Activated CD8-positive, alpha-beta memory T cell treated with anti-CD3 and anti-CD28 coated beads for 1 hour (primary cell): ENCODE data around the gene MSH2.
"Not testable (repeated sequence)": the region's sequence is repeated elsewhere in the genome, so short reads cannot be mapped to it uniquely, and the experiment has no call there.

Source experiments
- DNase-seq, 2 donors: peaks; one replicate each; pipeline ENCODE4 v3.0.0-alpha.2; 2020; ENCODE audit warnings: low read depth in 1 of 2; ENCODE audit errors: extremely low read depth in 1 of 2

Gene MSH2

DNA sequence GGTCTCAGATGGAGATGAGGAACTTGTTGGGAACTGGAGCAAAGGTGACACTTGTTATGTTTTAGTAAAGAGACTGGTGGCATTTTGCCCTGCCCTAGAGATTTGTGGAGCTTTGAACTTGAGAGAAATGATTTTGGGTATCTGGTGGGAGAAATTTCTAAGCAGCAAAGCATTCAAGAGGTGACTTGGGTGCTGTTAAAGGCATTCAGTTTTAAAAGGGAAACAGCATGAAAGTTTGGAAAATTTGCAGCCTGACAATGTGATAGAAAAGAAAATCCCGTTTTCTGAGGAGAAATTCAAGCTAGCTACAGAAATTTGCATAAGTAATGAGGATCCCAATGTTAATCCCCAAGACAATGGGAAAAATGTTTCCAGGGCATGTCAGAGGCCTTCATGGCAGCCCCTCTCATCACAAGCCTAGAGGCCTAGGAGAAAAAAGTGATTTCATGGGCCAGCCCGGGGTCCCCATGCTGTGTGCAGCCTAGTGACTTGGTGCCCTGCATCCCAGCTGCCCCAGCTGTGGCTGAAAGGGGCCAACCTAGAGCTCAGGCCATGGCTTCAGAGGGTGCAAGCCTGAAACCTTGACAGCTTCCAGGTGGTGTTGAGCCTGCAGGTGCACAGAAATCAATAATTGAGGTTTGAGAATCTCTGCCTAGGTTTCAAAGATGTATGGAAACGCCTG, 3.8 kb downstream of the MSH2 start:
- not testable (repeated sequence) for DNase-seq

DNA sequence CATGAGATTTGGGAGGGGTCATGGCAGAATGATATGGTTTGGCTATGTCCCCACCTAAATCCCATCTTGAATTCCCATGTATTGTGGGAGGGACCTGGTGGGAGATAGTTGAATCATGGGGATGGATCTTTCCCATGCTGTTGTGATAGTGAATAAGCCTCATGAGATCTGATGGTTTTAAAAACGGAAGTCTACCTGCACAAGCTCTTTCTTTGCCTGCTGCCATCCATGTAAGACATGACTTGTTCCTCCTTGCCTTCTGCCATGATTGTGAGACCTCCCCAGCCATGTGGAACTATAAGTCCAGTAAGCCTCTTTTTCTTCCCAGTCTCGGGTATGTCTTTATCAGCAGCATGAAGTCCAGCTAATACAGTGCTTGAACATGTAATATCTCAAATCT, 5.0 kb downstream of the MSH2 start:
- not testable (repeated sequence) for DNase-seq

- no peak for DNase-seq
Measured at GRCh38 chr2:47414682-47415458, 11.9 kb downstream of the MSH2 start.

- DNase-seq = no peak
Measured at GRCh38 chr2:47420214-47420613, 17.3 kb downstream of the MSH2 start.

DNA sequence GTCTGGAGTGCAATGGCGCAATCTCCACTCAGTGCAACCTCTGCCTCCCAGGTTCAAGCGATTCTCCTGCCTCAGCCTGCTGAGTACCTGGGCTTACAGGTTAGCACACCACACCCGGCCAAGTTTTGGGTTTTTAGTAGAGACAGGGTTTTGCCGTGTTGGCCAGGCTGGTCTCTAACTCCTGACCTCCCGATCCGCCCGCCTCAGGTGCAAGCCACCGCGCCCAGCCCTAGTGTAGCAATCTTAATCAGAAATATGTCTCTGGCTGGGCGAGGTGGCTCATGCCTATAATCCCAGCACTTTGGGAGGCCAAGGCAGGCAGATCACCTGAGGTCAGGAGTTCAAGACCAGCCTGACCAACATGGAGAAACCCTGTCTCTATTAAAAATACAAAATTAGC, 17.7 kb downstream of the MSH2 start:
- DNase-seq = not testable (repeated sequence)

GRCh38 chr2:47422016-47422415, 19.1 kb downstream of the MSH2 start:
- DNase-seq = no peak

GRCh38 chr2:47422560-47422959, 19.6 kb downstream of the MSH2 start:
- no peak for DNase-seq

- DNase-seq = no peak
Measured at GRCh38 chr2:47426786-47427185, 23.8 kb downstream of the MSH2 start.

DNA sequence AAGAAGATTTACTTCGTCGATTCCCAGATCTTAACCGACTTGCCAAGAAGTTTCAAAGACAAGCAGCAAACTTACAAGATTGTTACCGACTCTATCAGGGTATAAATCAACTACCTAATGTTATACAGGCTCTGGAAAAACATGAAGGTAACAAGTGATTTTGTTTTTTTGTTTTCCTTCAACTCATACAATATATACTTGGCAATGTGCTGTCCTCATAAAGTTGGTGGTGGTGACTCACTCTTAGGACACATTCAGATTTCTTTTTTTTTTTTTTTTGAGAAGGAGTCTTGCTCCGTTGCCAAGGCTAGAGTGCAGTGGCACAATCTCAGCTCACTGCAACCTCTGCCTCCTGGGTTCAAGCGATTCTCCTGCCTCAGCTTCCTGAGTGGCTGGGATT, 26.8 kb downstream of the MSH2 start:
- no peak for DNase-seq

DNA sequence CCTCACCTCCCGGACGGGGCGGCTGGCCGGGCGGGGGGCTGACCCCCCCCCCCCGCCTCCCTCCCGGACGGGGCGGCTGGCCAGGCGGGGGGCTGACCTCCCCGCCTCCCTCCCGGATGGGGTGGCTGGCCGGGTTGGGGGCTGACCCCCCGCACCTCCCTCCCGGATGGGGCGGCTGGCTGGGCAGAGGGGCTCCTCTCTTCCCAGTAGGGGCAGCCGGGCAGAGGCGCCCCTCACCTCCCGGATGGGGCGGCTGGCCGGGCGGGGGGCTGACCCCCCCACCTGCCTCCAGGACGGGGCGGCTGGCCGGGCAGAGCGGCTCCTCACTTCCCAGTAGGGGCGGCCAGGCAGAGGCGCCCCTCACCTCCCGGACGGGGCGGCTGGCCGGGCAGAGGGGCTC, 30.1 kb downstream of the MSH2 start:
- DNase-seq = not testable (repeated sequence)

DNA sequence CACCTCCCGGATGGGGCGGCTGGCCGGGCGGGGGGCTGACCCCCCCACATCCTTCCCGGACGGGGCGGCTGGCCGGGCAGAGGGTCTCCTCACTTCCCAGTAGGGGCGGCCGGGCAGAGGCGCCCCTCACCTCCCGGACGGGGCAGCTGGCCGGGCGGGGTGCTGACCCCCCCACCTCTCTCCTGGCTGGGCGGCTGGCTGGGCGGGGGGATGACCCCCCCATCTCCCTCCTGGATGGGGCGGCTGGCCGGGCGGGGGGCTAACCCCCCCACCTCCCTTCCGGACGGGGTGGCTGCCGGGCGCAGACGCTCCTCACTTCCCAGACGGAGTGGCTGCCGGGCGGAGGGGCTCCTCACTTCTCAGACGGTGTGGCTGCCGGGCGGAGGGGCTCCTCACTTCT, 30.5 kb downstream of the MSH2 start:
- not testable (repeated sequence) for DNase-seq

DNA sequence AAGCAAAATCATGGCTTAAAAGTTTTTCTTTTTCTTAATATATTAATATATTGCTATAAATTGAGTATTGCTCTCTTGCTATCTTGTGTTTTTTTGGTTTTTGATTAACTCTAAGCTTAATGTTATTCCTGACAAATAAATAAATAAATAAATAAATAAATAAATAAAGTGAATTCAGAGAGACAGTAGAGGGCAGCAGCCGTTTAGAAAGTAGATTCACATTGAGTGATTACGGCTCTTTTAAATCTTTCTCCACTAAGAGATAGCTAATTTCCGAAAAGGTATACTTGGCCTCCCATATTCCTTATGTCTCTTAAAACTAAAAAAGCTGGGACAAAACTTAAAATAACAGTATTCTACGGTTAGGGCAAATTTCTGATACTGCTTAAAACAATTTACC, 34.3 kb downstream of the MSH2 start:
- DNase-seq = no peak

DNA sequence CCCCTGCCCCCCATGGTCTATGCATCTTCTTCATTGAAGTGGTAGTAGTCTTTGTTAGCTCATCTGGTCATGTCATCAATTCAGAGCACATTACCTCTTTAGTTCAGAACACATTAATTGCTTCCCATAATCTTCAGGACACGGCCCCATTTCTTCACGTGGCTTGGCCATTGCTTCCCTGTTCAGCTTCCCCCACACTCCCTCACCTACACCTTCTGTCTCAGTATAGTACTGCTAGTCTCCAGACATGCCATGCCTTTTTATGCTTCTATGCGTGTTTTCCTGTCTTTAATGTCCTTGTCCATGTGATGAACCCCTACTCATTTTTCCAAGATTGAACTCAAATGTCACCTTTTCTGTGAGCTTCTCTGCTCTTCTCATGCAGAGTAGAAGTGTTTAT, 35.1 kb downstream of the MSH2 start:
- DNase-seq = no peak

- DNase-seq = no peak
Measured at GRCh38 chr2:47438783-47439182, 35.8 kb downstream of the MSH2 start.

DNA sequence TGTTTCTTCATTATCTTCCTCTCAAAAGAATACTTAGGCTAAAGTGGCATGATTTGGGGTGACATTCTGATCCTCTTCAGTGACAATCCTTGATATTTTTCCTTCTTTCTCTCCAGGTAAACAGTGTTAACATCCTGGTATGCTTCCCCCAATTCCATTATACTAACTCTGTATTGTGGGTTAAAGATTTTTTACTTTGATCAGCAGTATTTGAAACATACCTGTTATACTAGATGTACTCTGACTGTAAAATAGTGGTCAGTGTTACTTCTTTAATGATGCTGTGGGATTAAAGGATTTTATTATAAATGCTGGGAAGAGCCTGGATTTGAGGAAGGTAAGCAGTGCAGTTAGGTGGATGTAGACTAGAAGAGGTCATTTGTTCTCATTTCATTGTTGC, 48.8 kb downstream of the MSH2 start:
- no peak for DNase-seq

DNA sequence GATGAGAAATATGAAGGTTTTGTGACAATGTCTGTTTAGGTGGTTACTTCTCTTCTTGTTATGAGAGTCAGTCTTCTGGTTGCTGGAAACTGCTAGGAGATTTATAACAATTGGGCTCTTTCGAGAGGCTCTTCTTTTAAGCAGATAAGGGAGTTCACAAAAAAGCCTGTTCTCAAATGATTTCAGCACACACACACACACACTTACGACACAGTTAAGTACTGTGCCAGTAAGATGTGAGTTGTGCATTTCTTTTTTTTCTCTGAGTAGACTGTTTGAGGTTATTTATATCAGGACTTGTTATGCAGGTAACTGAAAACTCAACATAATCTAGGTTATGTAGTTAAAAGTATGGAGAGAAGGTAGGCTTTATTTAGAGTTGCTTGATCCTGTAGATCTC, 49.8 kb downstream of the MSH2 start:
- DNase-seq = no peak

DNA sequence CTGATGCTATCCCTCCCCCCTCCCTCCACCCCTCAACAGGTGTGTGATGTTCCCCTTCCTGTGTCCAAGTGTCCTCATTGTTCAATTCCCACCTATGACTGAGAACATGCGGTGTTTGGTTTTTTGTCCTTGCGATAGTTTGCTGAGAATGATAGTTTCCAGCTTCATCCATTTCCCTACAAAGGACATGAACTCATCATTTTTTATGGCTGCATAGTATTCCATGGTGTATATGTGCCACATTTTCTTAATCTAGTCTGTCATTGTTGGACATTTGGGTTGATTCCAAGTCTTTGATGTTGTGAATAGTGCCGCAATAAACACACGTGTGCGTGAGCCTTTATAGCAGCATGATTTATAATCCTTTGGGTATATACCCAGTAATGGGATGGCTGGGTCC, 51.9 kb downstream of the MSH2 start:
- not testable (repeated sequence) for DNase-seq

DNA sequence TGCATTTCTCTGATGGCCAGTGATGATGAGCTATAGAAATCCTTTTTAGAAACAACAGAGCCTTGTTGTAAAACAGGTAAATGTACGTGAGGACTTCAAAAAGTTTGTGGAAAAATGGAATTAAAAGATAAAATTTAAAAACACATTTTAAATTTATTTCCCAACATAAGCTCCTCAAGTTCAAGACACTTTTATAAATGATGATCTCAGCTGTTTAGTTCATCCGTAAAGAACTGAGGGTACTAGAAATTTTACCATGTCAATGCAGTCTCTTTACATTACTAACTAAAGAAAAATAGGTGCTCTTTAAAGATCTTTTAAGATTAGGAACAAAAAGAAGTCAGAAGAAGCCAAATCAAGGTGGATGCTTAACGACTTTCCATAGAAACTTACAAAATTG, 52.5 kb downstream of the MSH2 start:
- DNase-seq = no peak

- no peak for DNase-seq
Measured at GRCh38 chr2:47456851-47457250, 53.9 kb downstream of the MSH2 start.

GRCh38 chr2:47457268-47457667, 54.3 kb downstream of the MSH2 start:
- no peak for DNase-seq

- DNase-seq = no peak
Measured at GRCh38 chr2:47459021-47459420, 56.1 kb downstream of the MSH2 start.

DNA sequence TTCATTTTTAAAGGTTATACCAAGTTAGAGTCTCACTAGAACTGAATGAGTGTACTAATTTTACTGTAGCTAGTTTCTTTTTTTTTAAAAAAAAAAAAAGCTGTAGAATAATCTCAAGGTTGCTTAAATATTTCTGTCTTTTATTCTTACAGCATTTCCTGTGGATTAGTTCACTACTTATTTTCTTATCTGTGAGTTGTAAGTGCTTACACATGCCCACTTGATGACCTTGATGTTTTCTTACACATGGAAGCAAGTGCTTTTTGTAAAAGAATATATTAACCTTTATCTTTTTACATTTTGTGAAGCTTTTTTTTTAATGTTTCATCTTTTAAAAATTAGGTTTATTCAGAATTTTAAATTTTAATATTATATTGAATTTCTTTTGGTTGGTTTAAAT, 57.8 kb downstream of the MSH2 start:
- DNase-seq = no peak
